Eye (tissue), 1 donor: Measurements from ENCODE around the gene ZNF473.
"Not testable (repeated sequence)": the region's sequence is repeated elsewhere in the genome, so short reads cannot be mapped to it uniquely, and the experiment has no call there.

Experiments used
- DNase-seq: peaks from one replicate; pipeline ENCODE4 v3.0.0-alpha.2; 2015

ZNF473 gene

GRCh38 chr19:50051228-50051895 lies 25.6 kb downstream of the ZNF473 start:
- not testable (repeated sequence) for DNase-seq

- DNase-seq, result no peak
These were observed 26.2 kb downstream of the ZNF473 start for GRCh38 chr19:50051964-50052363.

GRCh38 chr19:50053119-50053518 lies 27.3 kb downstream of the ZNF473 start:
- DNase-seq, result no peak

GRCh38 chr19:50058425-50058824 lies 32.6 kb downstream of the ZNF473 start:
- no peak for DNase-seq

GRCh38 chr19:50059045-50059444 lies 33.2 kb downstream of the ZNF473 start:
- DNase-seq, result no peak

GRCh38 chr19:50060107-50060506 lies 34.3 kb downstream of the ZNF473 start:
- no peak for DNase-seq

- no peak for DNase-seq
These were observed 35.8 kb downstream of the ZNF473 start for GRCh38 chr19:50061650-50062049.

GRCh38 chr19:50065938-50066337 lies 40.1 kb downstream of the ZNF473 start:
- DNase-seq, result no peak

GRCh38 chr19:50067575-50067974 lies 41.8 kb downstream of the ZNF473 start:
- DNase-seq, result no peak

GRCh38 chr19:50068382-50068781 lies 42.6 kb downstream of the ZNF473 start:
- not testable (repeated sequence) for DNase-seq

- not testable (repeated sequence) for DNase-seq
These were observed 49.3 kb downstream of the ZNF473 start for GRCh38 chr19:50075076-50075475.

- DNase-seq, result not testable (repeated sequence)
These were observed 50.0 kb downstream of the ZNF473 start for GRCh38 chr19:50075644-50076372.

- not testable (repeated sequence) for DNase-seq
These were observed 51.0 kb downstream of the ZNF473 start for GRCh38 chr19:50076581-50077355.

- DNase-seq, result not testable (repeated sequence)
These were observed 53.2 kb downstream of the ZNF473 start for GRCh38 chr19:50079014-50079413.

GRCh38 chr19:50084440-50084839 lies 58.6 kb downstream of the ZNF473 start:
- not testable (repeated sequence) for DNase-seq

GRCh38 chr19:50087153-50087552 lies 61.3 kb downstream of the ZNF473 start:
- DNase-seq, result not testable (repeated sequence)

- not testable (repeated sequence) for DNase-seq
These were observed 64.9 kb downstream of the ZNF473 start for GRCh38 chr19:50090706-50091105.

- not testable (repeated sequence) for DNase-seq
These were observed 66.0 kb downstream of the ZNF473 start for GRCh38 chr19:50091786-50092185.

GRCh38 chr19:50092597-50092996 lies 66.8 kb downstream of the ZNF473 start:
- DNase-seq, result not testable (repeated sequence)

GRCh38 chr19:50097884-50098283 lies 72.1 kb downstream of the ZNF473 start:
- not testable (repeated sequence) for DNase-seq

- DNase-seq, result not testable (repeated sequence)
These were observed 73.1 kb downstream of the ZNF473 start for GRCh38 chr19:50098892-50099291.

- not testable (repeated sequence) for DNase-seq
These were observed 73.9 kb downstream of the ZNF473 start for GRCh38 chr19:50099696-50100095.

GRCh38 chr19:50100946-50101345 lies 75.1 kb downstream of the ZNF473 start:
- DNase-seq, result not testable (repeated sequence)
